ENCODE results near the gene MAST4.

DNA sequence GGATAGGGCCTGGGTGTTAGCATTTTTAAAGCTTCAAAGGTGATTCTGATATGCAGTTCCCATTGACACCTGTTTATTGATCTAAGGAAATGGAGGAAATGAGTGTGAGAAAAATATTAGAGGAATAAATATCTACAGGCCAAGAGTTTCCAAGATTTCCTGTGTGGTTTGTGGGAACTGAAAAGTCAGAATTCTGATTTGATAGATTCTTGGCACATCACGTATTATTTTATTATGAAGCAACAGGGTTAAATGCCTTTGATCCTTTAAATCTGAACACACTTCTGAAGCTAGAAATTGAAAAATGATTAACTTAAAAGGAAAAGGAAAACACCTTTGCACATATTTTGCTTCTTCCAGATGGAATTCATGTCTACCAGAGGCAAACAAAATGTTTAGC, 486.7 kb downstream of the MAST4 start:
- TF ChIP-seq, protein P1, sequence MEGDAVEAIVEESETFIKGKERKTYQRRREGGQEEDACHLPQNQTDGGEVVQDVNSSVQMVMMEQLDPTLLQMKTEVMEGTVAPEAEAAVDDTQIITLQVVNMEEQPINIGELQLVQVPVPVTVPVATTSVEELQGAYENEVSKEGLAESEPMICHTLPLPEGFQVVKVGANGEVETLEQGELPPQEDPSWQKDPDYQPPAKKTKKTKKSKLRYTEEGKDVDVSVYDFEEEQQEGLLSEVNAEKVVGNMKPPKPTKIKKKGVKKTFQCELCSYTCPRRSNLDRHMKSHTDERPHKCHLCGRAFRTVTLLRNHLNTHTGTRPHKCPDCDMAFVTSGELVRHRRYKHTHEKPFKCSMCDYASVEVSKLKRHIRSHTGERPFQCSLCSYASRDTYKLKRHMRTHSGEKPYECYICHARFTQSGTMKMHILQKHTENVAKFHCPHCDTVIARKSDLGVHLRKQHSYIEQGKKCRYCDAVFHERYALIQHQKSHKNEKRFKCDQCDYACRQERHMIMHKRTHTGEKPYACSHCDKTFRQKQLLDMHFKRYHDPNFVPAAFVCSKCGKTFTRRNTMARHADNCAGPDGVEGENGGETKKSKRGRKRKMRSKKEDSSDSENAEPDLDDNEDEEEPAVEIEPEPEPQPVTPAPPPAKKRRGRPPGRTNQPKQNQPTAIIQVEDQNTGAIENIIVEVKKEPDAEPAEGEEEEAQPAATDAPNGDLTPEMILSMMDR (IDR thresholded peaks at IDR 0.05): no peak
- TF ChIP-seq POLR2A (IDR thresholded peaks at IDR 0.05): no peak
